Measurements from ENCODE around the gene HOXB8.
A peak's percentile ranks its signal among the peaks of the same experiment; 100 is the strongest.

The HOXB8 gene

DNA sequence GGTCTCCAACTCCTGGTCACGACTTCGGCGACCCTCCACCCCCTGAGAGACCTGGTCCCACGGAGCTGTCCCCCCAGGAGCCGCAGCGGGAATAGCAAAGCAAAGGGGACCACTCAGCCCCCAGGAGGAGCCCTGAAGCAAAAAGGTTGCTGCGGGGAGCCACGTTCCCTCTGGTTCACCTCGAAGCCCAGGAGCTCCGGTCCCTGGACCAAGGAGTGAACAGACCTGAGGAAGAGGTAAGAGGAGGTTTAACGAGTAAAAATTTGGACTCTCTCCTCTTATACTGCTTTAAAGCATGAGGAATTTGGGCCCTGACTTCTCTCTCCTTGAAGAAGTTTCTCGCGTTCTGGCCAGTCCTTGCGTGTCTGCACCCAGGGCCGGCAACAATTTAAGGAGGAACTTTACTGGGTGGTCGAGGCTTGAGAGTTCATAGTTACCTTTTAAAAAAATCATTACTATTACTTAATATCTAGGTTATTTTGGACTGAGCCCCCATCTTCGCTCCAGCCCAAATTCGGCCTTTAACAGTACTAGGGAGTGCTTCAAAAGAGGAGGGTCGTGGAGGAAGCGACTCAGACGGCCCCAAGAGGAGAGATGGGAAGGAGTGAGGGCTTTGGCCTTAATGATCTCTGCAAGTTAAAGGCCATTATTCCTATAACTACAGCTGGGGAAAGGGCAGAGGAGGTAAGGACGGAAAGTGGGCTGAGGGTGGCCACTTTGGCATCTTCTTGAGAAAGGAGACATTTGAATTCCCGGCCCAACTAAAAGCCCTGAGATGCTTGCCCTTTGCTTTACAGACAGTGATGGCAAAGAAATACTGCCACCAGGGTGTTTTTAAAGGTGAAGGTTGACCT is 28.0 kb upstream of the HOXB8 start:
- Histone ChIP-seq H3K9ac (ENCODE audit: low read length) (no peak overlapping the region), H3K4me3 (ENCODE audit: low read length) (peak overlapping the region; percentile 52), H3K4me1 (ENCODE audit: control insufficient read depth, insufficient read depth, low read length) (no peaks in the 10 kb centered on the region), H3K36me3 (ENCODE audit: control insufficient read depth, insufficient read depth, low read length) (no peaks in the 10 kb centered on the region), H3K27me3 (ENCODE audit: control insufficient read depth, insufficient read depth, low read length) (peaks cover 30% of the 10 kb centered on the region), H3K27ac (ENCODE audit: low read depth, low read length) (no peak overlapping the region)

DNA sequence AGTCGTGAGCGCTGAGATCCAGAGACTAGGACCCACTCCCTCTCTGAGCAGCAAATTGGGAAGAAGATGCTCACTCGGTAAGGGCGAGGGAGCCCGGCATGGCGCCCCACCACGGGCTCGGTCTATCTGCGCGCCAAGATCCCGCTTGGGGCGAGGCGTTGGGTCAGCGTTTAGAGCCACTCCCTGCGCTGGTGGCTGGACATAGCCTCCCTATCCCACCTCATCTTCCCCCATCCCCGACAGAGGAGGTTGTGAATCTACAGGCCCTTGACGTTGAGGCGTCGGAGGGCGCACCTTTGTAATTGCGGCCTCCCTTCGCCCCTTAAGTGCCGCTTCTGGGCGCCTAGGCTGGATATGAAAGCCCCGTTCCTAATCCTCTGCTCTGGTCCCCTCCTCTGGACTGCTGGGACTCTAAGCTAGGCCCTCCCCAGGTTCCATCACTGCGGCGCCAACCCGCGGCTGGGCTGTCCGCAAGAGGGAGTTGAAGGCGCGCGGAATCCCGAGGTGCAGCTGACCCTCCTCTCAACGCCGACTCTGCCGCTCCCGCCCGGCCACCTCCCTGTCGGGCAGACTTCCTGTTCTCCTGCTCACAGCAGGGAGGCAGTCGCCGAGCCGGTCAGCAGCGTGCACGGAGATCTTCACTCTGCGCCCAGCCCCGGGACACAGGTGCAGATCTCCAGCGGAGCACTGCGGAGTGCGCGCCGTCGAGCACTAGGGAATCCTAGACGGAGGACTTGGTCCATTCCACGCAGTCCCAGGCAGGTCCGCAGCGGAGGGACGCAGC is 27.2 kb upstream of the HOXB8 start:
- no peaks in the 10 kb centered on the region for H3K4me1 ChIP-seq (ENCODE audit: control insufficient read depth, insufficient read depth, low read length)
- H3K27ac ChIP-seq (ENCODE audit: low read depth, low read length) = no peak overlapping the region
- H3K4me3 ChIP-seq (ENCODE audit: low read length) = peak overlapping the region; percentile 52
- peaks cover 30% of the 10 kb centered on the region for H3K27me3 ChIP-seq (ENCODE audit: control insufficient read depth, insufficient read depth, low read length)
- H3K36me3 ChIP-seq (ENCODE audit: control insufficient read depth, insufficient read depth, low read length) = no peaks in the 10 kb centered on the region
- no peak overlapping the region for H3K9ac ChIP-seq (ENCODE audit: low read length)

DNA sequence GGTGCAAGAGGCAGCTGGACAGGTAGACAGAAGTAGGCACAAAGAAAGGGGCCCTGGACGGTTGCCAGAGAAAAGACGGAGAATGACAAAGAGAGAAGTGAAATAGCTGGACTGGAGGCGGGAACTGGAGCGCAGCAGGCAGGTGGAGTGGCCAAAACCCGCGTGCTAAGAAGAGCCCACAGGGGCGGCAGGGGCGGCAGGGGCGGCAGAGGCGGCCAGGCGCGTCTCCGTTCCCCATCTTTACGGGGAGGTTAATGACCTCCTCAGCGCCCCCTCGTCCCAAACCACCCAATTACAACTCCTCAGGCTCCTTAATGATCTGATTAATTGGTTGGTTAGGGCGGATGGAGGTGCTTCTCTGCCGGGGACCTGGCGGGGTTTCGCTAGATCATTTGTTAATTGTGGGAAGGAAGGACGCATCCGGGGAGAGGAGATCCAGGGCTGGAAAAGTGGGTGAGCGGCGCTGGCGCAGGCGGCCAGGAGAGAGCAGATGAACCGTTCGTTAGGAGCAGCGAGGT is 26.5 kb upstream of the HOXB8 start:
- Histone ChIP-seq H3K27me3 (ENCODE audit: control insufficient read depth, insufficient read depth, low read length) (peaks cover 30% of the 10 kb centered on the region), H3K36me3 (ENCODE audit: control insufficient read depth, insufficient read depth, low read length) (no peaks in the 10 kb centered on the region), H3K4me3 (ENCODE audit: low read length) (peak overlapping the region; percentile 35), H3K27ac (ENCODE audit: low read depth, low read length) (no peak overlapping the region), H3K9ac (ENCODE audit: low read length) (no peak overlapping the region), H3K4me1 (ENCODE audit: control insufficient read depth, insufficient read depth, low read length) (no peaks in the 10 kb centered on the region)

DNA sequence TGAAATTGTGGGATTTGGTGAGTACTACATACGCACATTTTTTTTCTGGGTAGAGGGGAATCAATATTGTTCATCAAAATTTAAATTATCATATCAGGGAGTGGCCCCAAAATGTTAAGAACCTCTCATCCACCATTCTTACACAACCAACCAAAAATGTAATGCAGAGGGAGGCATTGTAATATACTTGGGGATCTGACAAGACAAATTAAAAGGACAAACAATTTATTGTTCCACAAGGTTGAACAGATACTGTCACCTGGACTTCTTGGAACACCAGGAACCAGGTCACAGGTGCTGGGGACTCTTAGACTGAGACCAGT is 25.7 kb upstream of the HOXB8 start:
- Histone ChIP-seq H3K9ac (ENCODE audit: low read length) (no peak overlapping the region), H3K4me1 (ENCODE audit: control insufficient read depth, insufficient read depth, low read length) (no peaks in the 10 kb centered on the region), H3K27me3 (ENCODE audit: control insufficient read depth, insufficient read depth, low read length) (peaks cover 23% of the 10 kb centered on the region), H3K27ac (ENCODE audit: low read depth, low read length) (no peak overlapping the region), H3K36me3 (ENCODE audit: control insufficient read depth, insufficient read depth, low read length) (no peaks in the 10 kb centered on the region), H3K4me3 (ENCODE audit: low read length) (no peak overlapping the region)

DNA sequence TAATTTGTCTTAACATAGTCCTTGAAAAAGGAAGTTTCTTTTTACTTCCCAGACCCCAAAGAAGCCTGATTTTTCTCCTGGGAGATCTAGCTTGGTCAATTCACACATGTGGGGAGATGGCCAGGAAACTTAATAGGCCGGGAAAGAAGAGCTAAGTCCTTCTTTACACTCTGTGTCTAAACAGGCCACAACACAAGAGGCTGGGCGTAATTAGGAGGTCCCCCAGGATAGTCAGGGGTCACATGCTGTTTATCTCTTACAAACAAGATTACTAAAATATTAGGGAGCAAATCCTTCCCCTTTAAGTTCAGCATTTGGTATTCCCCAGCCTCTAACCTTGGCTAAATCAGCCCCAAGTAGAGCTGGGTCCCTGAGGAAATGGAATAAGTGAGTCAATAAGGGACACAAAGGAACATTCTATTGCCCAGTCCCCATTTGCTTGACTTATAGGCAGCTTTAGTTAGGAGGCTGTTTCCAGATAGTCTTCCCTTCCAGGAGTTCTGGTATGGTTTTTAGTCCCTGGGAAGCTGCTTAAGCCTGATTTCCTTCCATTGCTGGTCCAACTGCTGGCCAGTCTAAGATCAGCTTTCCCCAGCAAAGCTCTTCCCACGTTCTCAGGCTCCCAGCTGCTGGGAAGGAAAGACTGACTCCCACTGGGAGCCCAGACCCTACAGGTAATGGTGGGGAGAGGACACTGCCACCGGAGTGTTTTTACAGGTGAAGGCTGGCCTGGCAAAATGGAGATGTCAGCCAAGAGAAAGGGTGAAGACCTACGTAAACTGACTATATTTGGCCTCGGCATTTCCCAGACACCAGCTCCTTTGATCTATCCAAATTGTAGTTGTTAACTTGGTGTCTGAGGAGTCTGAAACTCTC is 25.1 kb upstream of the HOXB8 start:
- peaks cover 20% of the 10 kb centered on the region for H3K27me3 ChIP-seq (ENCODE audit: control insufficient read depth, insufficient read depth, low read length)

DNA sequence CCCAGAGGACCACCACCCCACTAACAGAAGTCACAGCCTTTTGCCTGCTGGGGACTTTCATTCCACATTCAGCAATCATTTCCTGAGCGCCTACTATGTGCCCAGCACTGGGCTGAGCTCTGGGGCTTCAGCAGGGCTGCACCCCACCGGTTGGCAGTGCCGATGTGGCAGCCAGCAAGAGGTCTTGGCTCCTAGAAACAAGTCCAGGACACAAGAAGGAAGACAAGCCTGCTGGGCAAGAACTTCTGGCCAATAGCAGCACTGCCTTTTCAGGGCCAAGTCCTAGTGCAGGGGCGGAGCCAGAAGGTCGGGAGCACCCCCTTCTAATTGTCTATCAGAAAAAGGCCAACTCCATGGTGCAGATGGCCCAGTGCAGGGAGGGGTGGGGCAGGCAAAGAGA is 24.0 kb upstream of the HOXB8 start:
- Histone ChIP-seq H3K4me3 (ENCODE audit: low read length) (peak overlapping the region; percentile 41), H3K27ac (ENCODE audit: low read depth, low read length) (no peak overlapping the region), H3K4me1 (ENCODE audit: control insufficient read depth, insufficient read depth, low read length) (no peaks in the 10 kb centered on the region), H3K9ac (ENCODE audit: low read length) (no peak overlapping the region), H3K36me3 (ENCODE audit: control insufficient read depth, insufficient read depth, low read length) (no peaks in the 10 kb centered on the region), H3K27me3 (ENCODE audit: control insufficient read depth, insufficient read depth, low read length) (peaks cover 29% of the 10 kb centered on the region)

More for the DNA sequence above, 25.1 kb upstream of the HOXB8 start:
- Histone ChIP-seq H3K4me1 (ENCODE audit: control insufficient read depth, insufficient read depth, low read length) (no peaks in the 10 kb centered on the region), H3K36me3 (ENCODE audit: control insufficient read depth, insufficient read depth, low read length) (no peaks in the 10 kb centered on the region), H3K9ac (ENCODE audit: low read length) (no peak overlapping the region), H3K27ac (ENCODE audit: low read depth, low read length) (no peak overlapping the region), H3K4me3 (ENCODE audit: low read length) (no peak overlapping the region)

DNA sequence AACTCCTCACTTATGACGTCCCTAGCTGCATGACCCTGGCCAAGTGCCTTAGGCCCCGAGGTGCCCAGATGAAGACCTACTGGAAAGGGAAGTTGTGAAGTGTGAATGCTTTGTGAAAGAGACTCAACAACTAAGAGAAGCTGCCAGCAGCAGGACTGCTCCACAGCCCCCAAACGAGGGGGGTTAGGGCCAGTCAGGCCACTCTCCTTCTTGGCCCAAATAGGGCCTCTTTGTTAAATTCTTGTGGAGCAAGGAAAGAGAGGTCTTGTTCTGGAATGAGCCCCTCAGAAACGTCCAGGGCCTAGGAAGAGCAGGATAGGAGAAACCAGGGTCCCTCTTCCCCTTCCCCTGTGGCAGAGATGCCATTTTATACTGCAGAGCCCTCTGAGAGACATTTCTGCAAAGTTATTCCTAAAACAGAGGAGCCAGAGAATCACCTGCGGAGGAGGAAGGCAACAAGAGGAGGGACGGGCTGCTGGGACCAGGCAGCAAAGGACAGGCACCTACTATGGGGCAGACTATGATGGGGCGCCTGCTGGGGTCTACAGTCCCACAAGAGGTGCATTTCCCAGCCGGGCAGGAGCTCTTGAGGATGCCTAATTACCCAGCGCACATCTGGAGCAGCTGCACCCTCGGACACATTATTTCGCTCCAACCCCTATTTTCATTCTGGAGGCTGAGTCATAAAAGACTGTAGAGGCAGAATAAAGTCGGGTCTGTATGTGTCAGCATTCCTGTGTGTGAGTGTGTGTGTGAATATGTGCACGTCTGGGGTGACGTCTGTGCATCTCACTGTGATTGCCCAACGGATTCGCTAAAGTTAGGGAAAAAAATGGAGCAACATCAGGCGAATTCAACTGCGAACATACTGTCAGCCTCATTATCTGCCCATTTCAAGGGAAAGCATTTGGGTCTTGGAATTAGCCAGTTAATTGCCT is 22.5 kb upstream of the HOXB8 start:
- Histone ChIP-seq H3K27me3 (ENCODE audit: control insufficient read depth, insufficient read depth, low read length) (peaks cover 34% of the 10 kb centered on the region), H3K36me3 (ENCODE audit: control insufficient read depth, insufficient read depth, low read length) (no peaks in the 10 kb centered on the region), H3K9ac (ENCODE audit: low read length) (no peak overlapping the region), H3K27ac (ENCODE audit: low read depth, low read length) (no peak overlapping the region), H3K4me3 (ENCODE audit: low read length) (no peak overlapping the region), H3K4me1 (ENCODE audit: control insufficient read depth, insufficient read depth, low read length) (no peaks in the 10 kb centered on the region)

DNA sequence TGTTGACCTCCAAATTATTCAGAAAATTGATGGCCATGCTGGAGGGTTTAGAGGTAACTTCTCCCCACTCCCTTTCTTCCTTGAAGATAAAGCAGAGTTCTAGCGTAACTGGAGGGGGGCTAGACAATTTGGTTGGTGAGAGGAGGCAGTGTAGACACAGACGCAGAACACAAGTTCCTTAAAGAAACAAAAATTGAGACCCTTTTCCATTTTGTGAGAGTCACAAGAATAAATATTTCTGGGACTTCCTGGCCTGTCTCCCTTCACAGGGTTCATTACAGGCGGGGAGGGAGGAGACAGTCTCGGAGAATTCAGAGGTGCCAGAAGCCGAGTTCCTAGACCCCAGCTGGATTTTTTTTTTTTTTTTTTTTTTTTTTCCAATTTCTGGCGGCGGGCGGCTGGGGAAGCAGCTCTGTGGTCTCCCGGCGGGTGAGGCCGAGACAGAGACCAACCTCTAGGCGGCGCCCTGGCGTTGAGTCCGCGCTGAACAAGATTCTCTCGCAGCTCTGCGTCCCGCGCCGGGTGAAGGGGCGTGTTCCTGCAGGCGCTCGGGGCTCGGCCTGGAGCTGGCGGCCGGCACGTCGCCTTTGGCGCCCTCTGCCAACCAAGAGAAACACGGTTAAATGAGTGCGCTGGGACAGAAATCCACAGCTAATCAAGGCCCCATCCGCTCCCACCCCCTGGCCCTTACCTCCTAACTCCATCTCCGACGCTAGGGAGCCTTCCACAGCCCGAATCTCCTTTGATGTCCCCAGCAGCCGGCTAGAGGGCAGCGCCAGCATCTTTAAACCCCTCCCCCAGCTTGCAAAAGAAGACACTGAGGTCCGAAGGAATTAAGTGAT is 21.3 kb upstream of the HOXB8 start:
- no peak overlapping the region for H3K4me3 ChIP-seq (ENCODE audit: low read length)
- no peak overlapping the region for H3K9ac ChIP-seq (ENCODE audit: low read length)
- no peak overlapping the region for H3K27ac ChIP-seq (ENCODE audit: low read depth, low read length)
- no peaks in the 10 kb centered on the region for H3K4me1 ChIP-seq (ENCODE audit: control insufficient read depth, insufficient read depth, low read length)
- peaks cover 33% of the 10 kb centered on the region for H3K27me3 ChIP-seq (ENCODE audit: control insufficient read depth, insufficient read depth, low read length)
- H3K36me3 ChIP-seq (ENCODE audit: control insufficient read depth, insufficient read depth, low read length) = no peaks in the 10 kb centered on the region

DNA sequence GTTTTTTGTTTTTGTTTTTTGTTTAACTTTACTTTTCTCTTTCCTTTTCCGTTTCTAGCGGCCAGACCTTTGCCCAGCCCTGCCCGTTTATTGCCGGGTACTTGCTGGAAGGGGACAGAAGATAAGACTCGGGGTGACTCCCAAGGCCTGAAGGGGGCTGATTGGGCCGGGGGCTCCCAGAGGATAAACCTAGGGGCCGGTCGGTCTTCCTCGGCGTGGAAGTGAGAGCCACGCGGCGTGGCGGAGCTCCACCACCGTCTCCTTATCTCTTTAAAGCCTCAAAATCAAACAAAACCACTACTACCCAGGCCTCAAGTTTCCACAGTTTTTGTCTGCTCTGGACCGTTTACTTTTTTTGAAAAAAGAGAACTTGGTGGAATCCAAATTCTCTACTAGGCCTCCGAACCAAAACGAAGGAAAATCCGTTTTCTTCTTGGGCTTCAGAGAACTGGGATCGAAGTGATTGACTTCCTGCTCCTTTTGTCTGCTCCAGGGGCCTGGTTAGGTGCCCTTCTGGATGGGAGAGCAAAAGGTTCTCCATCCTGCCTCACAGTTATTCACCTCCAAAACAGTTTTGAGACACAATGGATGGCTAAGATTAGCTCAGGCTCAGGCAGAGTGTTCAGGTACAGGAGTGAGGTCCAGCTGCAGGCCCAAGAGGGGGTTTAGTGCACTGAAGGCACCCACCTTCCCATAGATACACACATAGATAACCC is 19.6 kb upstream of the HOXB8 start:
- Histone ChIP-seq H3K36me3 (ENCODE audit: control insufficient read depth, insufficient read depth, low read length) (no peaks in the 10 kb centered on the region), H3K4me1 (ENCODE audit: control insufficient read depth, insufficient read depth, low read length) (no peaks in the 10 kb centered on the region), H3K27me3 (ENCODE audit: control insufficient read depth, insufficient read depth, low read length) (peaks cover 43% of the 10 kb centered on the region), H3K9ac (ENCODE audit: low read length) (no peak overlapping the region), H3K27ac (ENCODE audit: low read depth, low read length) (no peak overlapping the region), H3K4me3 (ENCODE audit: low read length) (no peak overlapping the region)

DNA sequence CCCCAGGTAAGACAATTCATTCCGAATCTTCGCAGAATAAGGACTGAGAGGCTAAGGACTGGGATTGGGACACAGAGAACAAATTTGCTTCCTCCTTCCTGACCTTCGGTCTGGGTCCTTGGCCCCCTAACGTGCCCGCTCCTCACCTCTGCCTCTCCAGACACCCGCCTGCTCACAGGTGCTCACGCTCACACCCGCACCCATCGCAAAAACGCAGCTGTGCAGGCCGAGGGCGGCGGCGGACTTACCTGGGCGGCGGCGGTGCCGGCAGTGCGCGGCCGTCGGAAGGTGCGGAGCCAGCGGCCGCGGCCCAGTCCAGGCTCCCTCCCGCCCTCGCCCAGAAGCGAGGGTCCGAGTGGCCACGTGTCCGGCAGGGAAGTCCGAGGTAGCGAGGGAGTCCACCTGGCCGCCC is 18.2 kb upstream of the HOXB8 start:
- Histone ChIP-seq H3K9ac (ENCODE audit: low read length) (peak overlapping the region; percentile 10), H3K27me3 (ENCODE audit: control insufficient read depth, insufficient read depth, low read length) (peaks cover 49% of the 10 kb centered on the region), H3K27ac (ENCODE audit: low read depth, low read length) (no peak overlapping the region), H3K36me3 (ENCODE audit: control insufficient read depth, insufficient read depth, low read length) (no peaks in the 10 kb centered on the region), H3K4me3 (ENCODE audit: low read length) (peak overlapping the region; percentile 5), H3K4me1 (ENCODE audit: control insufficient read depth, insufficient read depth, low read length) (no peaks in the 10 kb centered on the region)

All from rectal smooth muscle tissue (tissue), 1 donor.